NCI-H1048 (cell line): ENCODE measurements around the gene PDCD1.
"Not testable (repeated sequence)": the region's sequence is repeated elsewhere in the genome, so short reads cannot be mapped to it uniquely, and the experiment has no call there.

Source experiments
- DNase-seq: peaks from one replicate; lab custom pipeline; 2025; lab: John Stamatoyannopoulos, UW

The PDCD1 gene

DNA sequence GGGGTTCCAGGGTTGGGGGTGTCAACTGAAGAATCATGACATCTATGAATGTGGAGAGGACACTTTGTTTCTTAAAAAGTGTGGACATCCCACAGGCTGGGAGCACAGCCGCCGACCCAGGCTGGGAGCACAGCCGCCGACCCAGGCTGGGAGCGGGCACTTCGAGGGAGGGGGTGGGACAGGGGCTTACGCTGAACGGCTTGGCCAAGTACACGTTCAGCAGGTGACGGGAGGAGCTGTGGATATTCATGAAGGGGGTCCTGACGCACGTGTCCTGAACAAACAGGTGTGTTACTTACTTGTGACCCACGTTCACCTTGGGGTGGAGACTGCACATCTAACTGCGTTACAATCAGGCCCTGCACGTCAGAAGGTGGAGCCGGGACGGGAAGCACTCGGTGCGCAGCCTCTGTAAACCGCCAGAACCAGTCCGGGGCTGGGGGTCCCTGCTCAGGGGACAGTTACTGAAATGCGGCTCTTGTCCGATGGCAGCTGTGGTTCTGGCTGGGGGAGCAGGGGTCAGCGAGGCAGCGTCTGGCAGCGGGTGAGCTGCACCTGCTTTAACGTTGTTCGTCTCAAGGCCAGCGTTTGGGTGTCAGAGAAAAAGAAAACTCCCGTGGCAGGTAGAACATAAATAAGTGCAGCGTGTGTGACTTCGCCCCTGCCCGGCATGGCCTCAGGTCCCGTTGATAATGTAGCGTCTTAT, 58.3 kb downstream of the PDCD1 start:
- DNase-seq: not testable (repeated sequence)
